GM18498 (cell line): Measurements from ENCODE around the gene SRSF4.

Experiments used
- ATAC-seq: cut with Tn5 transposase; IDR thresholded peaks from one replicate; pipeline ENCODE4 v1.9.1; 2021; ENCODE audit warnings: mild to moderate bottlenecking, moderate library complexity; ENCODE audit not compliant: unreplicated experiment

The SRSF4 gene

GRCh38 chr1:29099286-29099685 lies 82.4 kb downstream of the SRSF4 start:
- no peak for ATAC-seq
